Loucy (cell line): ENCODE results near the gene GNA15.

Experiments used
- H2AFZ ChIP-seq: fragments of 200-600 bp; sonication (generic); 2 replicates; pipeline ENCODE4 v1.6.0; 2016; ENCODE audit warnings: antibody characterized with exemption, mild to moderate bottlenecking, low read length, moderate library complexity
- H3F3A ChIP-seq: fragments of 200-600 bp; 2 replicates; pipeline ENCODE4 v1.6.0; 2016; ENCODE audit warnings: antibody characterized with exemption, low read depth, mild to moderate bottlenecking
- H3K27me3 ChIP-seq: fragments of 200-600 bp; sonication (generic); 2 replicates; pipeline ENCODE4 v1.6.1; 2014; ENCODE audit warnings: low read length, mild to moderate bottlenecking; ENCODE audit not compliant: insufficient read depth, poor library complexity, severe bottlenecking
- H3K36me3 ChIP-seq: fragments of 200-600 bp; sonication (generic); 2 replicates; pipeline ENCODE4 v1.6.1; 2016; ENCODE audit warnings: low read length; ENCODE audit not compliant: insufficient read depth
- H3K4me1 ChIP-seq: fragments of 200-600 bp; sonication (generic); 2 replicates; pipeline ENCODE4 v1.5.1; 2014; ENCODE audit warnings: low read length, mild to moderate bottlenecking; ENCODE audit not compliant: insufficient read depth, poor library complexity, severe bottlenecking
- H3K4me2 ChIP-seq: fragments of 200-600 bp; sonication (generic); 2 replicates; pipeline ENCODE4 v1.6.0; 2014; ENCODE audit warnings: antibody characterized with exemption, low read length, low read depth, mild to moderate bottlenecking; ENCODE audit not compliant: poor library complexity, severe bottlenecking
- H3K4me3 ChIP-seq: fragments of 200-600 bp; sonication (generic); 2 replicates; pipeline ENCODE4 v1.5.1; 2014; ENCODE audit warnings: low read length, mild to moderate bottlenecking, mixed read lengths; ENCODE audit not compliant: poor library complexity, severe bottlenecking
- H3K79me2 ChIP-seq: fragments of 200-600 bp; sonication (generic); 2 replicates; pipeline ENCODE4 v1.6.1; 2014; ENCODE audit warnings: low read length; ENCODE audit not compliant: insufficient read depth
- H3K9ac ChIP-seq: fragments of 200-600 bp; sonication (generic); 2 replicates; pipeline ENCODE4 v1.6.0; 2014; ENCODE audit warnings: mild to moderate bottlenecking, low read depth, low read length, moderate library complexity; ENCODE audit not compliant: poor library complexity, severe bottlenecking
- H3K9me2 ChIP-seq: fragments of 200-600 bp; sonication (generic); replicated peaks from 2 replicates; pipeline ENCODE4 v1.6.1; 2016; ENCODE audit warnings: low read depth, low read length, mixed read lengths
- H3K9me3 ChIP-seq: fragments of 200-600 bp; sonication (generic); 2 replicates; pipeline ENCODE4 v1.6.1; 2014; ENCODE audit warnings: mild to moderate bottlenecking, antibody characterized with exemption, low read length, low read depth; ENCODE audit not compliant: insufficient read depth
- H4K20me1 ChIP-seq: fragments of 200-600 bp; sonication (generic); 2 replicates; pipeline ENCODE4 v1.6.0; 2014; ENCODE audit warnings: antibody characterized with exemption, low read length, mild to moderate bottlenecking; ENCODE audit not compliant: insufficient read depth, poor library complexity, severe bottlenecking
- CTCF ChIP-seq: fragments of 200-600 bp; sonication (generic); conservative IDR thresholded peaks from 2 replicates; pipeline ENCODE4 v1.5.1; 2014; ENCODE audit warnings: mild to moderate bottlenecking, antibody characterized with exemption, low read length
- EZH2phosphoT487 ChIP-seq: fragments of 200-600 bp; IDR thresholded peaks from 2 replicates; pipeline ENCODE4 v1.6.1; 2018; ENCODE audit warnings: antibody characterized with exemption, mild to moderate bottlenecking, moderate library complexity, borderline replicate concordance

The GNA15 gene

GRCh38 chr19:3131168-3131567 lies 4.7 kb upstream of the GNA15 start:
- H3K36me3 ChIP-seq, result no peaks in the 10 kb centered on the region
- no peak overlapping the region for H2AFZ ChIP-seq
- peaks cover 3% of the 10 kb centered on the region; the same call in 1 of the 2 replicates for H3F3A ChIP-seq
- peaks cover 2% of the 10 kb centered on the region for H4K20me1 ChIP-seq
- H3K27me3 ChIP-seq, result peaks cover 2% of the 10 kb centered on the region
- H3K4me1 ChIP-seq, result peaks cover 53% of the 10 kb centered on the region
- no peaks in the 10 kb centered on the region for H3K9me2 ChIP-seq
- peak overlapping the region; percentile 38 for H3K9ac ChIP-seq
- H3K4me2 ChIP-seq, result no peak overlapping the region
- H3K79me2 ChIP-seq, result peaks cover 42% of the 10 kb centered on the region
- TF ChIP-seq CTCF (no peak), EZH2phosphoT487 (no peak)
- H3K9me3 ChIP-seq, result no peaks in the 10 kb centered on the region
- no peak overlapping the region for H3K4me3 ChIP-seq

- Histone ChIP-seq H3K9ac (peak overlapping the region; percentile 92), H3K27me3 (peaks cover 10% of the 10 kb centered on the region), H3K9me3 (no peaks in the 10 kb centered on the region), H4K20me1 (peaks cover 13% of the 10 kb centered on the region), H3K36me3 (no peaks in the 10 kb centered on the region), H3F3A (peaks cover 3% of the 10 kb centered on the region; the same call in 1 of the 2 replicates), H3K79me2 (peaks cover 62% of the 10 kb centered on the region), H2AFZ (no peak overlapping the region), H3K4me2 (peak overlapping the region; percentile 88), H3K4me1 (peaks cover 53% of the 10 kb centered on the region), H3K9me2 (no peaks in the 10 kb centered on the region), H3K4me3 (peak overlapping the region; percentile 72)
- TF ChIP-seq EZH2phosphoT487 (no peak), CTCF (no peak)
These were observed 2.7 kb upstream of the GNA15 start for GRCh38 chr19:3132971-3133792.

- Histone ChIP-seq H3K9me3 (no peaks in the 10 kb centered on the region), H3K79me2 (peaks cover 68% of the 10 kb centered on the region), H2AFZ (no peak overlapping the region), H3K9me2 (no peaks in the 10 kb centered on the region), H3K4me1 (peaks cover 53% of the 10 kb centered on the region), H4K20me1 (peaks cover 16% of the 10 kb centered on the region), H3K4me3 (peak overlapping the region; percentile 66), H3K4me2 (peak overlapping the region; percentile 76), H3K27me3 (peaks cover 10% of the 10 kb centered on the region), H3K9ac (peak overlapping the region; percentile 84), H3K36me3 (no peaks in the 10 kb centered on the region), H3F3A (peaks cover 3% of the 10 kb centered on the region; the same call in 1 of the 2 replicates)
- TF ChIP-seq EZH2phosphoT487 (no peak), CTCF (no peak)
These were observed 2.1 kb upstream of the GNA15 start for GRCh38 chr19:3133793-3134116.
